Activated naive CD8-positive, alpha-beta T cell treated with anti-CD3 and anti-CD28 coated beads for 36 hours (primary cell): ENCODE data around the gene LAMP5. TPM values are rescaled to one million over a fixed set of nuclear protein-coding genes. Genes with fewer than 3 reads are reported as not detected.

ENCODE experiments used
- DNase-seq: peaks from one replicate; pipeline ENCODE4 v3.0.0; 2021
- H3K27ac Mint-ChIP-seq: one replicate; pipeline ENCODE4 v1.8.0; 2022; ENCODE audit warnings: mild to moderate bottlenecking, moderate library complexity, mixed read lengths
- H3K27me3 Mint-ChIP-seq: one replicate; pipeline ENCODE4 v1.8.0; 2022; ENCODE audit warnings: mild to moderate bottlenecking, mixed read lengths
- H3K36me3 Mint-ChIP-seq: one replicate; pipeline ENCODE4 v1.8.0; 2021; ENCODE audit warnings: mild to moderate bottlenecking, mixed read lengths
- H3K4me1 Mint-ChIP-seq: one replicate; pipeline ENCODE4 v1.8.0; 2021; ENCODE audit warnings: mixed read lengths
- H3K4me3 Mint-ChIP-seq: one replicate; pipeline ENCODE4 v1.8.0; 2022; ENCODE audit warnings: mild to moderate bottlenecking, moderate library complexity, mixed read lengths
- H3K9me3 Mint-ChIP-seq: one replicate; pipeline ENCODE4 v1.8.0; 2022; ENCODE audit warnings: mixed read lengths
- total RNA-seq, 2 experiments: library from RNA; stranded (reverse); gene quantifications; one replicate each; pipeline ENCODE4 v1.2.3, GENCODE V29; 2021

LAMP5 gene
- total RNA-seq, 2 experiments from 2014 or later, result not detected

GRCh38 chr20:9509246-9509645, 5.1 kb upstream of the LAMP5 start:
- no peaks in the 10 kb centered on the region for H3K4me1 Mint-ChIP-seq
- H3K4me3 Mint-ChIP-seq, result no peak overlapping the region
- no peaks in the 10 kb centered on the region for H3K9me3 Mint-ChIP-seq
- H3K27ac Mint-ChIP-seq, result no peak overlapping the region
- peaks cover 72% of the 10 kb centered on the region for H3K27me3 Mint-ChIP-seq
- no peak for DNase-seq
- no peaks in the 10 kb centered on the region for H3K36me3 Mint-ChIP-seq

DNA sequence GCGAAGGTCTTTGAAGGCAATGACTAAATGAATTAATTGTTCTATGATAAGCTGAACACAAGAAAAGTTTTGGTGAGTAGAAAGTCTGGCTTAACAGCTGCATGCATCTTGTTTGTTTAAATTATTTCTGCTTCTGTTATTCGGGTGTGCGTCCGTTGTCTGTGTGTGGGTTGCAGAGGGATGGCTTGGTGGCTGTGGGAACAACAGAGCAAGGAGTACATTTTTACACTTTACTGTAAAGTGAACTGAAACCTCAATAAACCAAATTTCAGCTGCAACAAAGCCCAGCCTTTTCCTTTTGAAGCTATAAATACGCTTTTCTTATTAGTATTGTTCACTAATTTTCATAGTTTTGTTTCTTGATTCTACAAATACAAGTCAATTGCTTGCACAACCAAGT, 3.5 kb upstream of the LAMP5 start:
- Mint-ChIP-seq H3K27ac (no peak overlapping the region), H3K27me3 (peaks cover 85% of the 10 kb centered on the region), H3K4me3 (no peak overlapping the region), H3K36me3 (no peaks in the 10 kb centered on the region), H3K4me1 (no peaks in the 10 kb centered on the region), H3K9me3 (no peaks in the 10 kb centered on the region)
- no peak for DNase-seq

GRCh38 chr20:9514072-9514460, 324 bp upstream of the LAMP5 start:
- Mint-ChIP-seq H3K27me3 (peaks cover 87% of the 10 kb centered on the region), H3K27ac (no peak overlapping the region), H3K36me3 (no peaks in the 10 kb centered on the region), H3K9me3 (no peaks in the 10 kb centered on the region), H3K4me1 (no peaks in the 10 kb centered on the region), H3K4me3 (no peak overlapping the region)
- no peak for DNase-seq

GRCh38 chr20:9515214-9515585, 810 bp downstream of the LAMP5 start:
- no peaks in the 10 kb centered on the region for H3K4me1 Mint-ChIP-seq
- H3K9me3 Mint-ChIP-seq, result no peaks in the 10 kb centered on the region
- H3K36me3 Mint-ChIP-seq, result no peaks in the 10 kb centered on the region
- H3K27me3 Mint-ChIP-seq, result peaks cover 76% of the 10 kb centered on the region
- no peak overlapping the region for H3K27ac Mint-ChIP-seq
- no peak overlapping the region for H3K4me3 Mint-ChIP-seq
- no peak for DNase-seq

DNA sequence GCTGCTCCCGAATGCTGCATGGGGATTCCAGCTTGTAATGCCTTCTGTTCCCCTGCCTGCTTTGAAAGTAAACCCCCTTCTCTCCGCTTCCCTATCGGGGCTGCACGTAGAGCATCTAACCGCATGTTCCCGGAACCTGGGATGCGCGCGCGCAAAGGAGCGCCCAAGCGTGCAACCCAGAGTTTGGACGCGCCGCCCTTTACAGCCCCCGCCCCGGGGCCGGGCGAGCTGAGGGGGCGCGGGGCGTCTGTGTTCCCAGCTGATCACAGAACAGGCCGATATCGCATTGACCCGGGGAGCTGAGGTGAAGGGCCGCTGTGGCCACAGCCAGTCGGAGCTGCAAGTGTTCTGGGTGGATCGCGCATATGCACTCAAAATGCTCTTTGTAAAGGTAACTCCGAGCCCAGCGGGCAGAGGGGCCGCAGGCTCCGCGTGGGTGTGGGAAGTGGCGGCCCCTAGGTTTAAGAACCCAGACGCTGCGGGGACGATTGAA, 1.4 kb downstream of the LAMP5 start:
- no peaks in the 10 kb centered on the region for H3K9me3 Mint-ChIP-seq
- H3K27me3 Mint-ChIP-seq, result peaks cover 72% of the 10 kb centered on the region
- DNase-seq, result no peak
- no peak overlapping the region for H3K4me3 Mint-ChIP-seq
- no peaks in the 10 kb centered on the region for H3K36me3 Mint-ChIP-seq
- H3K4me1 Mint-ChIP-seq, result no peaks in the 10 kb centered on the region
- H3K27ac Mint-ChIP-seq, result no peak overlapping the region

- H3K27ac Mint-ChIP-seq, result no peak overlapping the region
- DNase-seq, result no peak
- H3K9me3 Mint-ChIP-seq, result no peaks in the 10 kb centered on the region
- H3K4me3 Mint-ChIP-seq, result no peak overlapping the region
- no peaks in the 10 kb centered on the region for H3K4me1 Mint-ChIP-seq
- peaks cover 69% of the 10 kb centered on the region for H3K27me3 Mint-ChIP-seq
- H3K36me3 Mint-ChIP-seq, result no peaks in the 10 kb centered on the region
Observed at GRCh38 chr20:9516234-9516871, 2.0 kb downstream of the LAMP5 start.

DNA sequence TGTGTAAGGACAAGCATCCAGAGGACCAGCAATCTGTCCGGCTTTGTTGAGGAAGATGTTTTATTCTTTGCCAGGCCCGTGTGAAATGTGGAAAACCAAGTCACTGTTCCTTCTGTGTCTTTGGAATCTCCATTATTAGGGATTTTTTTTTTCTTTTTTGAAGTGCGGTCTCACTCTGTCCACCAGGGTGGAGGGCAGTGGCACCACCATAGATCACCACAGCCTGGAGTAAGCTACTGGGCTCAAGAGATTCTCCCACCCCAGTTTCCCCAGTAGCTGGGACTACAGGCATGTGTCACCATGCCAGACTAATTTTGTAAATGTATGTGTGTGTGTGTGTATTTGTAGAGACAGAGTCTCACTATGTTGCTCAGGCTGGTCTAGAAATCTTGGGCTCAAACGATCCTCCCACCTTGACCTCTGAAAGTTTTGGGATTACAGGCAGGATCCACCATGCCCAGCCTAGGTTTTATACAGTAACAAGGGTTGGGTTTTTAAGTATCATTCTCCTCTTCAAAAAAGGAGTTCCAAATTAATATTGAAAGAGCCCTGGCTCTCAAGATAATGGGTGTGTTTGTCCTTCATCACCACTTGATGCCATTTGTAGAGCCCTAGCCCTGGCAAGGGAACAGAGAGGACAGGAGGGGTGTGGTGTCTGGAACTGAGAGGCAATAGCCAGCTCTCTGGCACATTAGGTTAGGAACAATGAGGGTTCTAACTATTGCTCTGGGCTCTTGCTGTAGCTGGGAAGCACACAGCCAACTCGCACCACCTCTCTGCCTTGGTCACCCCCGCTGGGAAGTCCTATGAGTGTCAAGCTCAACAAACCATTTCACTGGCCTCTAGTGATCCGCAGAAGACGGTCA, 3.1 kb downstream of the LAMP5 start:
- Mint-ChIP-seq H3K27ac (no peak overlapping the region), H3K27me3 (peaks cover 61% of the 10 kb centered on the region), H3K4me1 (no peaks in the 10 kb centered on the region)

DNA sequence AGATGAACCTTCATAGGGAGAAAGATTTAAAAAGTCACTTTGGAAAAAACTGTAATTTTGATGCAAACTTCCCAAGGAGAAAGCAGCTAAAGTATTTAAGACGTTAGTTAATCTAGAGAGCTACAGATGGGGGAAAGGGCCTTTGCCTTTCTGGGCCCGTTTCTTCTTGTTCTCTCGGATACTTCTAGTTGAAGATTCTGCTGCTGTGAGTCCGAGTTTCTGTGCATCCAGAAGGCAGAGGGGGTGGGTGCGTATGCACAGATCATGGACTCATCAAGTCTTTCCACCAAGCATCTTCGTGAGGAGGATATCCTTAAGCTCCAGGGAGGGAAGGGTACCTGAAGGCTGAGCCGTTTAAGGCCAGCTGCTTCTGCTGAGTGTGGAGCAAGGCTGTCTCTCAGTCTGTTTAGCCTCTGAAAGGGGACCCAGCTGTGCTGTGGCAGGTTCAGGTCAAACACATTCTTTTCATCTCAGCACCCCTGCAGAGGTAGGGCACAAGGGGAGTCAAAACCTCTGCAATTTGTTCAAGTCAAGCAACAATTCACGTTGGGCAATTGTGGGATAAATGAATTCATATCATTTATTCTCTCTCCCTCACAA, 4.3 kb downstream of the LAMP5 start:
- Mint-ChIP-seq H3K36me3 (no peaks in the 10 kb centered on the region), H3K27me3 (peaks cover 52% of the 10 kb centered on the region), H3K4me3 (no peak overlapping the region), H3K4me1 (no peaks in the 10 kb centered on the region), H3K9me3 (no peaks in the 10 kb centered on the region), H3K27ac (no peak overlapping the region)
- no peak for DNase-seq

More for the DNA sequence above, 3.1 kb downstream of the LAMP5 start:
- Mint-ChIP-seq H3K36me3 (no peaks in the 10 kb centered on the region), H3K9me3 (no peaks in the 10 kb centered on the region), H3K4me3 (no peak overlapping the region)
- no peak for DNase-seq

DNA sequence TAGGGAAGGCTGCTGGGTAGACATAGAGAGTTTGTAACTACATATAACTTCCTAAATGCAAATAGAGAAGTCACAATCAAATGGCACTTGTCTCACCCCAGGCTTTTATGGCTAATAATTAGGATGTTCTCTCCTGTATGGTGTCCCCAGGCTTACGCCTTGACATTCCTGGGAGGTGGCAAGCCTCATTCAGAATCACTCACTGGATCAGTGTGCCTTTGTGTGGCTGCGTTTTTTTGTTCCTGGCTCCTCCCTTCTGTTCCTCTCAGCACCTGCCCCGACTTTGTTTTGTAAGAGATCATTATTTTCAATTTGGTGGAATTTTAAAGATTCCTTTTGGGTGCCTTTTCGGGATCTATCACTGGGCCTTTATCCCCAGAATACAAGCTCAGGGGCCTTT, 5.7 kb downstream of the LAMP5 start:
- Mint-ChIP-seq H3K36me3 (no peaks in the 10 kb centered on the region), H3K4me3 (no peak overlapping the region), H3K4me1 (no peaks in the 10 kb centered on the region), H3K9me3 (no peaks in the 10 kb centered on the region), H3K27me3 (peaks cover 38% of the 10 kb centered on the region), H3K27ac (no peak overlapping the region)
- no peak for DNase-seq

- no peak for DNase-seq
- peaks cover 2% of the 10 kb centered on the region for H3K27me3 Mint-ChIP-seq
- no peak overlapping the region for H3K4me3 Mint-ChIP-seq
- no peaks in the 10 kb centered on the region for H3K36me3 Mint-ChIP-seq
- H3K9me3 Mint-ChIP-seq, result no peaks in the 10 kb centered on the region
- no peak overlapping the region for H3K27ac Mint-ChIP-seq
- no peaks in the 10 kb centered on the region for H3K4me1 Mint-ChIP-seq
Observed at GRCh38 chr20:9523636-9524035, 9.2 kb downstream of the LAMP5 start.

- H3K4me3 Mint-ChIP-seq, result no peak overlapping the region
- no peaks in the 10 kb centered on the region for H3K36me3 Mint-ChIP-seq
- no peaks in the 10 kb centered on the region for H3K4me1 Mint-ChIP-seq
- no peaks in the 10 kb centered on the region for H3K9me3 Mint-ChIP-seq
- no peak for DNase-seq
- H3K27me3 Mint-ChIP-seq, result peaks cover 1% of the 10 kb centered on the region
- H3K27ac Mint-ChIP-seq, result no peak overlapping the region
Observed at GRCh38 chr20:9531581-9531980, 17.2 kb downstream of the LAMP5 start.

GRCh38 chr20:9532069-9532838, 17.9 kb downstream of the LAMP5 start:
- Mint-ChIP-seq H3K27ac (no peak overlapping the region), H3K9me3 (no peaks in the 10 kb centered on the region), H3K36me3 (no peaks in the 10 kb centered on the region), H3K4me3 (no peak overlapping the region), H3K27me3 (peaks cover 4% of the 10 kb centered on the region), H3K4me1 (no peaks in the 10 kb centered on the region)
- DNase-seq, result no peak

GRCh38 chr20:9534025-9534424, 19.6 kb downstream of the LAMP5 start:
- Mint-ChIP-seq H3K27me3 (peaks cover 6% of the 10 kb centered on the region), H3K36me3 (no peaks in the 10 kb centered on the region), H3K27ac (no peak overlapping the region), H3K9me3 (no peaks in the 10 kb centered on the region), H3K4me3 (no peak overlapping the region), H3K4me1 (no peaks in the 10 kb centered on the region)
- no peak for DNase-seq

DNA sequence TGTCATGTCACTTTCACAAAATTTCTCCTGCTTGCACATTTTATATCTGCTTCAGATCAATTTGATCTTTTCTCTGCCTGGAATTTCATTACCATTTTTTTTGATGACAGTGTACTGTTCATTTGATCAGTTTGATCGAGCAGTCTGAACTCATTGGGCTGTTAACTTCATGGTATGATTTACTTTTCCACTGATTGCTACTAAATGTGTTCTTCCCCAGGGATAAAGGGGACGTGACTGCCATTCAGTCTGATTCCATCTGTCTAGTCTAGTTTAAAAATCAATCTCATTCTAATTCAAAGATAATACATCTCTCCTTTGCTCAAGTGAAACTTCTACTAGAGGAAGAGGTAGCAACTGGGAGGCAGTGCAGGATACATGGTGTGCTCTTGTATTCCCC, 21.1 kb downstream of the LAMP5 start:
- no peaks in the 10 kb centered on the region for H3K4me1 Mint-ChIP-seq
- DNase-seq, result no peak
- no peak overlapping the region for H3K27ac Mint-ChIP-seq
- H3K9me3 Mint-ChIP-seq, result no peaks in the 10 kb centered on the region
- H3K4me3 Mint-ChIP-seq, result no peak overlapping the region
- peaks cover 6% of the 10 kb centered on the region for H3K27me3 Mint-ChIP-seq
- H3K36me3 Mint-ChIP-seq, result no peaks in the 10 kb centered on the region

DNA sequence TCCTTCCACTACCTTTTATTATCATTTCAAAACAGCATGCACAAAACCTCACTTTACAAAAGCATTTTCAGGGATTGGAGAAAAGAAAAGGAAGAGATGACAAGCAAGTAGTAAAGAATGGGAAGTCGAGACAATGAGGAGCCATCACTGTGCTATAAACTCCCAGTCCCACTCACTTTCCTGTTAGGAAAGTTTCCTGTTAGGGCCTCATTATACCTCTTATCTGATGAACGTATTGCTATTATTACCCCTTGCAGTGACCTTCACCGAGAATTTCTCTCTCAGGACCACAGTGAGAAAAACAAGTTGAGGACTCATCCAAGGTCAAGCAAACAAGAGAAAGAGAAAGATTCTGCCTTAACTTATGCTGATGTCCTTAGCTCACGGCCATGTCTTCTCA, 28.8 kb downstream of the LAMP5 start:
- Mint-ChIP-seq H3K4me1 (no peaks in the 10 kb centered on the region), H3K36me3 (no peaks in the 10 kb centered on the region), H3K4me3 (no peak overlapping the region), H3K9me3 (no peaks in the 10 kb centered on the region), H3K27ac (no peak overlapping the region), H3K27me3 (peaks cover 4% of the 10 kb centered on the region)
- no peak for DNase-seq
